HG02763 (cell line): ENCODE measurements around the gene LRRIQ1.

Experiments
- ATAC-seq: cut with Tn5 transposase; IDR thresholded peaks from one replicate; pipeline ENCODE4 v1.9.1; 2021; ENCODE audit warnings: mild to moderate bottlenecking, moderate library complexity; ENCODE audit not compliant: unreplicated experiment

The LRRIQ1 gene

GRCh38 chr12:85279449-85280164, 243.5 kb downstream of the LRRIQ1 start:
- ATAC-seq: no peak

DNA sequence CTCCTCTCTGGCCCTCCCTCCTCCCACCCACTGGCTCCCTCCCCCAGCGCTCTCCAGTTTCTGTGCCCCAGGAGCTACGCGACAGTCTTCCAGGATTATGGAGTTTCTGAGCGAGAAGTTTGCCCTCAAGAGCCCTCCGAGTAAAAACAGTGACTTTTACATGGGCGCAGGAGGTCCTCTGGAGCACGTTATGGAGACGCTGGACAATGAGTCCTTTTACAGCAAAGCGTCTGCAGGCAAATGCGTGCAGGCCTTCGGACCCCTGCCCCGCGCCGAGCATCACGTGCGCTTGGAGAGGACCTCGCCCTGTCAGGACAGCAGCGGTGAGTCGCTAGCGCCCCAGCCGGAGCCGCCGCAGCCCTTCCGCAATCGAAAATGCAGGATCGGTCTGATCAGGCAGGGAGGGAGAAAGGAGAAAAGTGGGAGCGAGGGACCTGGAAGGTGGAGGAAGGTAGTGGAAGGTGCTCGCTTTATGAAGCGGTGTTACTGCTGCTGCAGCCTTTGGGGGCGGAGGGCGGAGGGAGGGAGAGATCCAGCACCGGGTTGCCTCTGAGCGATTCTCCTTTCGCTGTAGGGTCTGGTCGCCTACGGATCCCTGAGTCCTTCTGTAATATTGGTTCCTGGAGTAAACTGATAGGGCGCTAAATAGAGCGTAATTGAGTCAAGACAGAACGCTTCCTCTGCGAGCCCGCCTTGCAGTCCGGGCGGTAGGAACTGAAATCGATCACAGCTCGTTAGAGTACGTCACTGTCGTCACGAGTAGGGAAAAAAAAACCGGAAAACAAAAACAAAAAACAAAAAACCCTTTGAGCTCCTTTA, 244.2 kb downstream of the LRRIQ1 start, which contains the start of gene ALX1:
ALX1 (plus strand) TSS at position 56 of the 819 bp plus-strand sequence; CDS start at position 98, 42 bp downstream.
- peak; percentile 47 for ATAC-seq

GRCh38 chr12:85280984-85281630, 245.0 kb downstream of the LRRIQ1 start:
- ATAC-seq: no peak

DNA sequence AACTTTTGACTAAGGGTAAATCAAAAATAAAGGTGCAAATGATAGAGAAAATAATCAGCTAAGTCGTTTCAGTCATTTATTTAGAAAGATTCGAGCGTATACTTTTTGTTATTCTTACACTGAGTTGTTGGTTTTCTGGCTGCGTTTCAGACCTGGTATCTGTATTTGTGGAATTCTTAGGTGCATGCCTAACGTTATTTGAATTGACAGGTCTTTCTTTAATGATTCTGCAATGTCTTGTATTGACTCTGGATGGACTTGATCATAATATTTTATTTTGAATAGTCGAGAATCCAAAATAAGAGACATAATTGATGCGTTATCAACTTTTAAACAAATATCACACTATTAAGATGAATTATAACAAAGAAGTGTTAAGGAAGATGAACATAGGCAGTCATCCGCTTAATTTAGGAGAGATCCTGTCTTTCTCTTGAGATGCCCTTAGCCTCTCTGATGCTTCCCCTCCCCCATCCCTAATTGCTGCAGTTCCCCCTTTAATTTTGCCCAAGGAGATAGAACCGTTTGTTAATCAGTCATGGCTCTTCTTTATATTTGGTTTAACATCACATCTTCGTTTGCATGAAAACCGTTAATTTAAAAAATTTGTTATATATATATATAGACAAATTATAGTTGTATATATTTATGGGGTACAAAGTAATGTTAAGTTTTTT, 245.6 kb downstream of the LRRIQ1 start:
- ATAC-seq: no peak

DNA sequence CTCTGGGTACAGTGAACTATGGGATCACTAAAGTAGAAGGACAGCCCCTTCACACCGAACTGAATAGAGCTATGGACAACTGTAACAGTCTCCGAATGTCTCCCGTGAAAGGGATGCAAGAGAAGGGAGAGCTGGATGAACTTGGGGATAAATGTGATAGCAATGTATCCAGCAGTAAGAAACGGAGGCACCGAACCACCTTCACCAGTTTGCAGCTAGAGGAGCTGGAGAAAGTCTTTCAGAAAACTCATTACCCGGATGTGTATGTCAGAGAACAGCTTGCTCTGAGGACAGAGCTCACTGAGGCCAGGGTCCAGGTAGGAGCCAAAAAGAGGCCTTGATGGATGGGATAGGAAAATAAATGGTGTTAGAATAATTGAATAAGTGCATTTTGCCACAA, 247.4 kb downstream of the LRRIQ1 start:
- no peak for ATAC-seq
